Esophagus muscularis mucosa (tissue), 4 donors: Measurements from ENCODE around the gene SHISA8. TPM values are rescaled to one million over a fixed set of nuclear protein-coding genes. Genes with fewer than 3 reads are reported as not detected.

ENCODE experiments used
- DNase-seq: peaks from one replicate; pipeline ENCODE4 v3.0.0-alpha.2; 2017; ENCODE audit errors: extremely low spot score
- H3K27ac ChIP-seq, 4 donors: fragments of 200-600 bp; sonication (generic); replicated peaks in 1 of 4; 1 replicate in 3 of 4; 2 replicates in 1 of 4; pipeline ENCODE4 v1.5.1; 2016 to 2019; ENCODE audit warnings: mild to moderate bottlenecking in 1 of 4
- H3K27me3 ChIP-seq, 4 donors: fragments of 200-600 bp; sonication (generic); one replicate each; pipeline versions ENCODE4 v1.5.1 to v1.6.0; 2016 to 2019
- H3K36me3 ChIP-seq, 4 donors: fragments of 200-600 bp; sonication (generic); one replicate each; pipeline ENCODE4 v1.5.1; 2016 to 2019
- H3K4me1 ChIP-seq, 4 donors: fragments of 200-600 bp; sonication (generic); one replicate each; pipeline ENCODE4 v1.5.1; 2016 to 2019
- H3K4me3 ChIP-seq, 4 donors: fragments of 200-600 bp; sonication (generic); 1 replicate in 2 of 4; 2 replicates in 2 of 4; pipeline ENCODE4 v1.5.1; 2016 to 2019; ENCODE audit warnings: mild to moderate bottlenecking in 4 of 4, moderate library complexity in 1 of 4
- H3K9me3 ChIP-seq, 4 donors: fragments of 200-600 bp; sonication (generic); 1 replicate in 3 of 4; 2 replicates in 1 of 4; pipeline ENCODE4 v1.5.1; 2016 to 2019
- CTCF ChIP-seq, 3 experiments: fragments of 200-600 bp in 2 of 3; fragments of 450-650 bp in 1 of 3; sonication (generic) in 2 of 3; IDR thresholded peaks; one replicate each; pipeline ENCODE4 v1.5.1; 2017 to 2019; ENCODE audit warnings: antibody characterized with exemption in 3 of 3, mild to moderate bottlenecking in 2 of 3, moderate library complexity in 1 of 3
- EP300 ChIP-seq: sonication (generic); formaldehyde crosslinking; IDR thresholded peaks from one replicate; pipeline ENCODE4 v1.6.1; 2017; ENCODE audit warnings: antibody characterized with exemption
- POLR2A ChIP-seq: fragments of 450-650 bp; IDR thresholded peaks from one replicate; pipeline ENCODE4 v1.6.1; 2017; ENCODE audit warnings: antibody characterized with exemption, moderate library complexity, mild to moderate bottlenecking, low read depth
- POLR2AphosphoS5 ChIP-seq, 2 donors: sonication (generic); formaldehyde crosslinking; IDR thresholded peaks; one replicate each; pipeline ENCODE4 v1.6.1; 2017; ENCODE audit warnings: antibody characterized with exemption in 2 of 2
- WGBS: methylation state at CpG from one replicate; pipeline ENCODE4 v1.1.5; 2018; 5-methylcytosine and 5-hydroxymethylcytosine counted together
- intact Hi-C: fragments of 100-400 bp; cut with DNase I; formaldehyde crosslinking; loops from one replicate; pipeline ENCODE4 v1.15.1; 2023
- total RNA-seq, 4 donors: library from RNA; depleted of rRNA; stranded (reverse); fragments of >200 nt; gene quantifications; one replicate each; pipeline versions ENCODE4 v1.1.0 to v1.2.1, GENCODE V29; 2016

Gene SHISA8
- total RNA-seq, 4 donors from 2014 or later, result 0.83 TPM; not detected in 3

GRCh38 chr22:41913842-41914534 lies 886 bp downstream of the SHISA8 start:
- peak overlapping the region; percentile 44 to 62 (median 49) for H3K4me3 ChIP-seq
- H3K36me3 ChIP-seq, result no peaks in the 10 kb centered on the region
- no peaks in the 10 kb centered on the region for H3K9me3 ChIP-seq
- no peak for TF ChIP-seq POLR2A
- TF ChIP-seq CTCF (IDR thresholded peaks at IDR 0.05), result no peak
- no peak for TF ChIP-seq POLR2AphosphoS5 (IDR thresholded peaks at IDR 0.05)
- TF ChIP-seq EP300, result no peak
- 8% methylated on average over 31 of the region's 79 CpGs for WGBS
- DNase-seq, result no peak
- peaks cover 25 to 52% (median 48%) of the 10 kb centered on the region in 4 donors for H3K4me1 ChIP-seq
- peaks cover 30 to 100% (median 70%) of the 10 kb centered on the region in 4 donors for H3K27me3 ChIP-seq
- no peak overlapping the region for H3K27ac ChIP-seq
- intact Hi-C loops, result no loop called here

GRCh38 chr22:41913040-41913719 lies 1.7 kb downstream of the SHISA8 start:
- WGBS, result 84% methylated on average over 7 of the region's 11 CpGs
- H3K4me3 ChIP-seq, result no peak overlapping the region
- DNase-seq, result no peak
- TF ChIP-seq POLR2AphosphoS5 (IDR thresholded peaks at IDR 0.05), result no peak
- no peak for TF ChIP-seq EP300
- no peak for TF ChIP-seq POLR2A
- TF ChIP-seq CTCF (IDR thresholded peaks at IDR 0.05), result no peak
- H3K27ac ChIP-seq, result no peak overlapping the region
- peaks cover 0 to 2% (median 0%) of the 10 kb centered on the region in 4 donors for H3K36me3 ChIP-seq
- H3K27me3 ChIP-seq, result peaks cover 30 to 97% (median 70%) of the 10 kb centered on the region in 4 donors
- peaks cover 24 to 49% (median 43%) of the 10 kb centered on the region in 4 donors for H3K4me1 ChIP-seq
- intact Hi-C loops, result no loop called here
- no peaks in the 10 kb centered on the region for H3K9me3 ChIP-seq

GRCh38 chr22:41912338-41913039 lies 2.4 kb downstream of the SHISA8 start:
- Histone ChIP-seq H3K27me3 (peaks cover 30 to 90% (median 67%) of the 10 kb centered on the region in 4 donors), H3K27ac (no peak overlapping the region), H3K9me3 (no peaks in the 10 kb centered on the region), H3K4me1 (peaks cover 19 to 49% (median 42%) of the 10 kb centered on the region in 4 donors), H3K36me3 (peaks cover 0 to 9% (median under 1%) of the 10 kb centered on the region in 4 donors), H3K4me3 (no peak overlapping the region)
- TF ChIP-seq POLR2A (no peak), POLR2AphosphoS5 (IDR thresholded peaks at IDR 0.05) (no peak), EP300 (no peak), CTCF (IDR thresholded peaks at IDR 0.05) (no peak)
- 83% methylated on average over 7 of the region's 9 CpGs for WGBS
- no peak for DNase-seq
- intact Hi-C loops, result no loop called here

- 19% methylated on average over 22 of the region's 37 CpGs for WGBS
- peak overlapping the region; percentile 43 to 56 (median 46) for H3K4me3 ChIP-seq
- peaks cover 30 to 76% (median 57%) of the 10 kb centered on the region in 4 donors for H3K27me3 ChIP-seq
- DNase-seq, result no peak
- H3K4me1 ChIP-seq, result peaks cover 19 to 49% (median 42%) of the 10 kb centered on the region in 4 donors
- no peaks in the 10 kb centered on the region for H3K9me3 ChIP-seq
- intact Hi-C loops, result no loop called here
- TF ChIP-seq CTCF (IDR thresholded peaks at IDR 0.05), result no peak
- H3K27ac ChIP-seq, result no peak overlapping the region
- H3K36me3 ChIP-seq, result peaks cover under 1 to 16% (median 14%) of the 10 kb centered on the region in 4 donors
Observed at GRCh38 chr22:41911001-41911611, 3.8 kb downstream of the SHISA8 start.
